K562 (cell line): ENCODE data around the gene DDX50. TPM values are rescaled to one million over a fixed set of nuclear protein-coding genes. Genes with fewer than 3 reads are reported as not detected.

Source experiments
- ATAC-seq: fragments of 200-7000 bp; cut with Tn5 transposase; 3 replicates; pipeline ENCODE4 v1.9.1; 2020; ENCODE audit warnings: moderate library complexity
- BruUV-seq: library from RNA; stranded (reverse); fragments of 400-500 nt; replicated peaks from 2 replicates; lab custom pipeline; 2021; lab: Mats Ljungman, UMichigan
- CTCF ChIA-PET: fragments of 300-600 bp; formaldehyde crosslinking; extraction: SDS; loops from one replicate; lab custom pipeline; 2021; ENCODE audit warnings: low intra/inter-chr PET ratio; lab: Yijun Ruan, JAX
- POLR2A ChIA-PET: fragments of 300-600, 350-650 bp; sonication (Branson Sonifier 250); formaldehyde crosslinking; extraction: SDS; loops from one replicate; lab custom pipeline; 2021; ENCODE audit warnings: antibody characterized with exemption, inconsistent platforms; lab: Yijun Ruan, JAX
- DNase-seq, 4 experiments: peaks; one replicate each; pipeline versions ENCODE4 v3.0.0 to v3.0.0-alpha.2; 2011 to 2018; ENCODE audit warnings: low spot score in 3 of 4, mixed read lengths in 3 of 4; ENCODE audit errors: extremely low read depth in 1 of 4
- FAIRE-seq: peaks from 2 replicates; lab custom pipeline; 2011; peaks lifted over from hg19 to GRCh38; lab: Jason Lieb, UNC
- H2AFZ ChIP-seq: 2 replicates; pipeline ENCODE4 v1.6.0; 2011; ENCODE audit warnings: low read depth, low read length, control low read depth, inconsistent platforms
- H3K27ac ChIP-seq: fragments of 200-600 bp; 3 replicates; pipeline ENCODE4 v1.8.0; 2011; ENCODE audit warnings: low read depth, mild to moderate bottlenecking, control low read depth, inconsistent platforms, low read length, moderate library complexity, mixed read lengths; ENCODE audit errors: extremely low read depth
- H3K27me3 ChIP-seq, 2 experiments: fragments of 300-600 bp in 1 of 2; 2 replicates in 1 of 2; 3 replicates in 1 of 2; pipeline versions ENCODE4 v1.6.0 to v1.8.0; 2011; ENCODE audit warnings: inconsistent platforms in 2 of 2, low read length in 2 of 2, mild to moderate bottlenecking in 1 of 2, mixed read lengths in 1 of 2, moderate library complexity in 1 of 2; ENCODE audit not compliant: control insufficient read depth in 2 of 2, insufficient read depth in 2 of 2
- H3K36me3 ChIP-seq: fragments of 300-600 bp; 3 replicates; pipeline ENCODE4 v1.8.0; 2011; ENCODE audit warnings: mild to moderate bottlenecking, low read length, inconsistent platforms; ENCODE audit not compliant: control insufficient read depth, insufficient read depth
- H3K4me1 ChIP-seq, 2 experiments: fragments of 200-600 bp in 1 of 2; replicated peaks in 1 of 2; 2 replicates in 1 of 2; 3 replicates in 1 of 2; pipeline versions ENCODE4 v1.5.1 to v1.8.0; 2011; ENCODE audit warnings: inconsistent platforms in 2 of 2, low read length in 2 of 2, mild to moderate bottlenecking in 1 of 2, mixed read lengths in 1 of 2, moderate library complexity in 1 of 2; ENCODE audit not compliant: control insufficient read depth in 2 of 2, insufficient read depth in 2 of 2
- H3K4me2 ChIP-seq: 2 replicates; pipeline ENCODE4 v1.6.1; 2011; ENCODE audit warnings: low read length, control low read depth, inconsistent platforms, mixed read lengths; ENCODE audit not compliant: insufficient read depth
- H3K4me3 ChIP-seq: fragments of 200-600 bp; sonication (generic), shearing (Covaris generic); 2 replicates; pipeline ENCODE4 v1.5.1; 2016; ENCODE audit warnings: control low read depth, inconsistent platforms
- H3K79me2 ChIP-seq: fragments of 200-600 bp; 3 replicates; pipeline ENCODE4 v1.8.0; 2011; ENCODE audit warnings: low read length, inconsistent platforms; ENCODE audit not compliant: control insufficient read depth, insufficient read depth
- H3K9ac ChIP-seq, 2 experiments: 2 replicates each; pipeline versions ENCODE4 v1.6.0 to v1.6.1; 2011; ENCODE audit warnings: low read depth in 2 of 2, low read length in 2 of 2, control low read depth in 1 of 2, inconsistent platforms in 1 of 2, mild to moderate bottlenecking in 1 of 2, mixed read lengths in 1 of 2; ENCODE audit not compliant: insufficient read depth in 1 of 2
- H3K9me1 ChIP-seq: one replicate; pipeline ENCODE4 v1.6.0; 2011; ENCODE audit warnings: inconsistent platforms, mild to moderate bottlenecking, low read length, moderate library complexity; ENCODE audit not compliant: control insufficient read depth, insufficient read depth
- H3K9me3 ChIP-seq: replicated peaks from 2 replicates; pipeline ENCODE4 v1.5.1; 2011; ENCODE audit warnings: low read depth, low read length, inconsistent platforms; ENCODE audit not compliant: control insufficient read depth, insufficient read depth
- H4K20me1 ChIP-seq: replicated peaks from 2 replicates; pipeline ENCODE4 v1.6.1; 2011; ENCODE audit warnings: low read length, inconsistent platforms, mixed read lengths; ENCODE audit not compliant: control insufficient read depth, insufficient read depth
- CBX2 ChIP-seq: fragments of 200-600 bp; sonication (generic); IDR thresholded peaks from one replicate; pipeline ENCODE4 v1.6.1; 2012; ENCODE audit warnings: mild to moderate bottlenecking, low read length, inconsistent platforms; ENCODE audit not compliant: insufficient read depth, poor library complexity, severe bottlenecking
- KDM2B ChIP-seq: fragments of 250-450 bp; sonication (Bioruptor Pico); IDR thresholded peaks from 2 replicates; pipeline ENCODE4 v1.8.0; 2021; ENCODE audit warnings: mild to moderate bottlenecking, moderate library complexity
- SMARCB1 ChIP-seq: IDR thresholded peaks from 2 replicates; pipeline ENCODE4 v1.6.1; 2011; ENCODE audit warnings: improper control_type of control experiment, low read depth; ENCODE audit not compliant: insufficient read length
- SRSF7 ChIP-seq: fragments of 200-400 bp; formaldehyde crosslinking; optimal IDR thresholded peaks from 2 replicates; pipeline ENCODE3; 2017; ENCODE audit warnings: mild to moderate bottlenecking, low read depth, low read length
- TCF7L2 ChIP-seq: fragments of 150-350 bp; IDR thresholded peaks from 2 replicates; pipeline ENCODE4 v1.6.1; 2016; ENCODE audit warnings: low read depth, mild to moderate bottlenecking, low read length, moderate library complexity
- THRA ChIP-seq: fragments of 450-650 bp; IDR thresholded peaks from 2 replicates; pipeline ENCODE4 v1.6.1; 2017; ENCODE audit warnings: mild to moderate bottlenecking, moderate library complexity
- ZNF398 ChIP-seq: fragments of 250-450 bp; sonication (Bioruptor Pico); IDR thresholded peaks from 2 replicates; pipeline ENCODE4 v1.8.0; 2021; ENCODE audit warnings: moderate library complexity, mild to moderate bottlenecking, inconsistent platforms
- WGBS: fragments of 100-300 bp; shearing (Covaris generic); methylation state at CpG from one replicate; pipeline ENCODE4 v1.1.6; 2016; ENCODE audit warnings: low coverage, mixed read lengths; ENCODE audit not compliant: insufficient coverage; ENCODE audit errors: missing lambda C conversion rate; 5-methylcytosine and 5-hydroxymethylcytosine counted together
- in situ Hi-C: fragments of 300-500 bp; cut with MboI; formaldehyde crosslinking; loops from 4 replicates; pipeline ENCODE4 v1.15.0; 2018; ENCODE audit warnings: inconsistent platforms, mixed read lengths
- intact Hi-C: fragments of 100-400 bp; cut with micrococcal nuclease; formaldehyde crosslinking; loops from 2 replicates; pipeline ENCODE4 v1.14.2; 2022
- polyA plus RNA-seq, 8 experiments: library from polyadenylated mRNA; depleted of rRNA in 4 of 8; stranded (reverse) in 5 of 8; unstranded in 3 of 8; fragments of >200 nt; fragmentation: Nextera tagmentation in 2 of 8; fragmentation: Illumina TruSeq in 1 of 8; extraction: Ambion mirVana in 2 of 8; extraction: Trizol in 1 of 8; gene quantifications; 2 replicates each; pipeline versions ENCODE4 v1.2.1 to v1.2.3, GENCODE V29; 2011 to 2014; ENCODE audit warnings: inconsistent platforms in 1 of 8, missing spikeins in 1 of 8
- total RNA-seq, 7 experiments: library from RNA; depleted of rRNA in 6 of 7; stranded (reverse); fragments of >200 nt in 6 of 7; fragmentation: Illumina TruSeq in 2 of 7; extraction: Trizol in 2 of 7; gene quantifications; 2 replicates each; pipeline versions ENCODE4 v1.2.1 to v1.2.3, GENCODE V29; 2011 to 2021; ENCODE audit warnings: low replicate concordance in 1 of 7

DDX50 gene
- total and polyA plus RNA-seq, 9 of the 15 experiments (the other 6 are each of a cell fraction or from before 2014, with no cell fraction given), result 36.7 to 86.8 (median 57.4) TPM

DNA sequence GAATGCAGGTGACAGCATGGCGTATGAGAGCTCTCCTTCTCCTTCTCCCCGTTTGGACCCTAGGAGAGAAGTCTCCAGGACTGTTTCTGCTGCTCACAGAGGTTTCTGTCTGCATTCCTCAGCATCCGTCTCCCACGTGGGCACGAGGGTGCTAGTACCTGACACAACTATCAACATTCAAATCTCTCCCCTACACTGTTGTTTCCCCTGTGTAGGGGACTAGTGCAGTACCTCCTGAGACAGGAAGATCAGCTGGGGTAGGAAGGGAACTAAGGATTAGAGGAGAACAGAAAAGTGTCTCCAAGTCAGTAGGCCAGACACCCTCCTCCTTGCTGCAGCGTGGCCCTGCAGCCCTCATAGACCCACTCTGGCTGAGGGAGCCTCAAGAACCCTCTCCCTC is 44.8 kb upstream of the DDX50 start:
- ChIA-PET POLR2A (interaction anchor here (0.8 to 1.5 kb wide), 2 partner anchors 14 to 148 kb away, joined by 3 to 5 read pairs; no protein-coding TSS in a partner anchor), CTCF (no interaction called here)
- no peak overlapping the region for H3K27ac ChIP-seq

More for the DNA sequence above, 44.8 kb upstream of the DDX50 start:
- FAIRE-seq (no peak), ATAC-seq (peak; percentile 34; the same call in 2 of the 3 replicates), DNase-seq (no peak)
- 8% methylated on average over 6 of the region's 6 CpGs for WGBS
- H3K79me2 ChIP-seq, result no peaks in the 10 kb centered on the region
- no peaks in the 10 kb centered on the region for H3K4me1 ChIP-seq
- H3K4me3 ChIP-seq, result no peak overlapping the region
- no TSS peak for BruUV-seq
- no peaks in the 10 kb centered on the region for H3K36me3 ChIP-seq
- H3K4me2 ChIP-seq, result no peak overlapping the region
- in situ Hi-C loops, result no loop called here
- no peaks in the 10 kb centered on the region for H4K20me1 ChIP-seq
- H2AFZ ChIP-seq, result peak overlapping the region; percentile 46; the same call in 1 of the 2 replicates
- intact Hi-C loops, result no loop called here
- TF ChIP-seq THRA, result no peak
- no peak for TF ChIP-seq SRSF7
- TF ChIP-seq ZNF398 (CRISPR knock-in tag), result no peak
- TF ChIP-seq CBX2, result no peak
- TF ChIP-seq TCF7L2, result no peak
- no peak for TF ChIP-seq SMARCB1
- no peak for TF ChIP-seq KDM2B (CRISPR knock-in tag)
- H3K9me1 ChIP-seq, result no peaks in the 10 kb centered on the region
- no peaks in the 10 kb centered on the region for H3K27me3 ChIP-seq
- no peak overlapping the region for H3K9ac ChIP-seq
- peaks cover 6% of the 10 kb centered on the region for H3K9me3 ChIP-seq
